NT2/D1 (cell line): ENCODE measurements around the gene PCYT1B.

Source experiments
- SUZ12 ChIP-seq: IDR thresholded peaks from 2 replicates; pipeline ENCODE4 v1.6.1; 2011; ENCODE audit not compliant: insufficient read length, insufficient read depth; ENCODE audit errors: extremely low read depth
- YY1 ChIP-seq: IDR thresholded peaks from 2 replicates; pipeline ENCODE4 v1.6.1; 2011; ENCODE audit not compliant: insufficient read length, insufficient read depth
- ZNF274 ChIP-seq: IDR thresholded peaks from 2 replicates; pipeline ENCODE4 v1.6.1; 2011; ENCODE audit warnings: mild to moderate bottlenecking, low read depth, low read length

DNA sequence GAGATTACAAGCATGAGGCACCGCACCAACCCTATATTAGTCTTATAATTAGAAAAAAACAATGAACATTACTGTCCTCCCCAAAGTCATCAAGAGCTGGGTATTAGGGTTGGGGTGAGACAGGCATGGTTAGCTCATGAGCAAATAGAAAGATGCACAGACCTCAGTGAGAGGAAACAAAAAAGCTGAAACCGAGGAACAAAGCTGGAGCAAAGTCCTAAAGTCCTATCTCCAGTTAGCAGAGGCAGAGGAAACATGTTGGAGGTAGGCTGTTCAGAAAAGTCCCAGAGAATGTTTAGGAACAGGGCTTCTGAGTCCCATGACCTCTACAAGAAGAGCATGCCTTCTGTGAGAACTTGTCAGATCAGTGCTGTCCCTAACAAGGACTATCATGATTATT is 4.6 kb upstream of the PCYT1B start:
- no peak for TF ChIP-seq SUZ12
- no peak for TF ChIP-seq YY1
- no peak for TF ChIP-seq ZNF274
